B cell (primary cell): Measurements from ENCODE around the gene RAP1GDS1. TPM values are rescaled to one million over a fixed set of nuclear protein-coding genes. Genes with fewer than 3 reads are reported as not detected.

ENCODE experiments used
- ATAC-seq: fragments of 200-7000 bp; cut with Tn5 transposase; one replicate; pipeline ENCODE4 v1.10.0; 2021; ENCODE audit warnings: low read depth, mild to moderate bottlenecking, moderate number of reproducible peaks, moderate library complexity
- CTCF ChIA-PET: fragments of 350-600 bp; sonication (Branson Sonifier 250); formaldehyde crosslinking; loops from one replicate; lab custom pipeline; 2021; ENCODE audit warnings: antibody characterized with exemption, inconsistent platforms; lab: Charles Lee
- POLR2A ChIA-PET: fragments of 350-600 bp; sonication (Branson Sonifier 250); formaldehyde crosslinking; loops from one replicate; lab custom pipeline; 2021; ENCODE audit warnings: antibody characterized with exemption; lab: Charles Lee
- DNase-seq: peaks from one replicate; pipeline ENCODE4 v3.0.0; 2013
- H2AFZ ChIP-seq: 2 replicates; pipeline ENCODE4 v1.6.1; 2012; ENCODE audit warnings: mild to moderate bottlenecking, low read depth, low read length; ENCODE audit not compliant: insufficient read depth, poor library complexity, severe bottlenecking
- H3K27ac ChIP-seq, 2 donors: 1 replicate in 1 of 2; 2 replicates in 1 of 2; pipeline ENCODE4 v1.5.1; 2012 to 2013; ENCODE audit warnings: low read length in 2 of 2, mild to moderate bottlenecking in 2 of 2, moderate library complexity in 1 of 2
- H3K27me3 ChIP-seq, 4 experiments: fragments of 200-600 bp in 1 of 4; sonication (generic) in 1 of 4; replicated peaks in 1 of 4; 1 replicate in 2 of 4; 2 replicates in 2 of 4; pipeline versions ENCODE4 v1.6.1 to v1.7.0; 2013 to 2016; ENCODE audit warnings: low read length in 3 of 4, mild to moderate bottlenecking in 2 of 4, mixed read lengths in 1 of 4, moderate library complexity in 1 of 4; ENCODE audit not compliant: insufficient read depth in 4 of 4, control insufficient read depth in 3 of 4; ENCODE audit errors: control extremely low read depth in 1 of 4
- H3K36me3 ChIP-seq, 2 experiments: replicated peaks in 1 of 2; 1 replicate in 1 of 2; 2 replicates in 1 of 2; pipeline versions ENCODE4 v1.6.1 to v1.7.1; 2013; ENCODE audit warnings: low read length in 1 of 2; ENCODE audit not compliant: insufficient read depth in 2 of 2, control insufficient read depth in 1 of 2; ENCODE audit errors: control extremely low read depth in 1 of 2, extremely low read depth in 1 of 2
- H3K4me1 ChIP-seq, 2 donors: fragments of 200-600 bp in 1 of 2; sonication (generic) in 1 of 2; 1 replicate in 1 of 2; 2 replicates in 1 of 2; pipeline versions ENCODE4 v1.5.1 to v1.6.1; 2013 to 2017; ENCODE audit warnings: low read length in 2 of 2; ENCODE audit not compliant: control insufficient read depth in 2 of 2, insufficient read depth in 2 of 2
- H3K4me2 ChIP-seq: replicated peaks from 2 replicates; pipeline ENCODE3; 2012; ENCODE audit warnings: mild to moderate bottlenecking, low read depth, low read length; ENCODE audit not compliant: poor library complexity, severe bottlenecking
- H3K4me3 ChIP-seq, 5 experiments: fragments of 200-600 bp in 1 of 5; sonication (generic) in 1 of 5; 1 replicate in 3 of 5; 2 replicates in 2 of 5; pipeline versions ENCODE4 v1.5.1 to v1.7.0; 2011 to 2016; ENCODE audit warnings: low read length in 4 of 5, mild to moderate bottlenecking in 4 of 5, low read depth in 2 of 5, control low read depth in 1 of 5, moderate library complexity in 1 of 5; ENCODE audit not compliant: insufficient read depth in 1 of 5; ENCODE audit errors: control extremely low read depth in 1 of 5, extremely low read depth in 1 of 5
- H3K79me2 ChIP-seq: fragments of 200-600 bp; sonication (generic); one replicate; pipeline ENCODE4 v1.6.0; 2016; ENCODE audit warnings: low read length; ENCODE audit not compliant: control insufficient read depth, insufficient read depth
- H3K9ac ChIP-seq: fragments of 200-600 bp; sonication (generic); 2 replicates; pipeline ENCODE4 v1.6.1; 2017; ENCODE audit warnings: mild to moderate bottlenecking, low read length, moderate library complexity
- H3K9me3 ChIP-seq, 3 donors: one replicate each; pipeline versions ENCODE4 v1.6.1 to v1.7.1; 2013; ENCODE audit warnings: low read length in 2 of 3; ENCODE audit not compliant: control insufficient read depth in 2 of 3, insufficient read depth in 1 of 3; ENCODE audit errors: control extremely low read depth in 1 of 3
- H4K20me1 ChIP-seq: 2 replicates; pipeline ENCODE4 v1.6.0; 2012; ENCODE audit warnings: mild to moderate bottlenecking, low read length; ENCODE audit not compliant: insufficient read depth, control insufficient read depth, poor library complexity, severe bottlenecking
- H3K27ac Mint-ChIP-seq: one replicate; pipeline ENCODE4 v1.8.0; 2021; ENCODE audit warnings: mixed read lengths
- H3K27me3 Mint-ChIP-seq: one replicate; pipeline ENCODE4 v1.8.0; 2021; ENCODE audit warnings: mixed read lengths
- H3K4me1 Mint-ChIP-seq: one replicate; pipeline ENCODE4 v1.8.0; 2021; ENCODE audit warnings: mixed read lengths
- H3K4me3 Mint-ChIP-seq: one replicate; pipeline ENCODE4 v1.8.0; 2021; ENCODE audit warnings: mixed read lengths
- H3K9me3 Mint-ChIP-seq: one replicate; pipeline ENCODE4 v1.8.0; 2022; ENCODE audit warnings: mixed read lengths; ENCODE audit not compliant: insufficient read depth
- CTCF ChIP-seq: fragments of 200-600 bp; IDR thresholded peaks from one replicate; pipeline ENCODE4 v1.8.0; 2022; ENCODE audit warnings: antibody characterized with exemption, mild to moderate bottlenecking
- EZH2 ChIP-seq: IDR thresholded peaks from 2 replicates; pipeline ENCODE4 v1.6.1; 2012; ENCODE audit warnings: borderline replicate concordance, low read depth, mild to moderate bottlenecking, moderate library complexity, low read length; ENCODE audit not compliant: insufficient read depth, poor library complexity, severe bottlenecking
- WGBS: methylation state at CpG from one replicate; pipeline ENCODE4 v1.1.5; 2013; ENCODE audit warnings: missing lambda C conversion rate; ENCODE audit not compliant: insufficient coverage; 5-methylcytosine and 5-hydroxymethylcytosine counted together
- intact Hi-C: fragments of 100-400 bp; cut with micrococcal nuclease; formaldehyde crosslinking; loops from one replicate; pipeline ENCODE4 v1.10.0; 2022
- polyA plus RNA-seq: library from polyadenylated mRNA; depleted of rRNA; stranded (reverse); fragments of >200 nt; gene quantifications from 2 replicates; pipeline ENCODE4 v1.2.3, GENCODE V29; 2012
- total RNA-seq, 2 donors: library from RNA; stranded (reverse); fragments of 120-200 nt in 1 of 2; gene quantifications; 1 replicate in 1 of 2; 2 replicates in 1 of 2; pipeline versions ENCODE4 v1.2.3 to v1.2.4, GENCODE V29; 2013 to 2022

The RAP1GDS1 gene
- total and polyA plus RNA-seq, 2 donors (not counting 1 experiment from before 2014, with no cell fraction given): 23.6 to 66.3 TPM

DNA sequence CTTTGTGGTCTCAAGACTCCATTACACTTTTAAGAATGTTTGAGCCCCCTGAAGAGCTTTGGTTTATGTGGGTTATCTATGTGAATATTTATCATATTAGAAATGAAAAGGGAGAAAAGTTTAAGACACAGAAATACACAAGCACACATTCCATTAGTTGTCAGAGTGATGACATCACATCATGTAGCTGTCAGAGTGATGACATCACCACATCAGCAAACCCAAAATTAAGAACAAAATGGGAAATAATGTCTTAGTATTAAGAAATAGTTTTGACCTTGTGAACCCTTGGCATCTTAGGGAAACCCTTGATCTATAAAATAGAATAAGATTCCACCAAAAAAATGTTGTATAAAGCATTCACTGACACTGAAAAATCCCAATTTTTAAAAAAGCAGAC is 201.3 kb downstream of the RAP1GDS1 start:
- Histone ChIP-seq H2AFZ (no peak overlapping the region), H3K27ac (no peak overlapping the region), H3K9ac (no peak overlapping the region), H3K79me2 (no peaks in the 10 kb centered on the region), H3K27me3 (no peaks in the 10 kb centered on the region), H3K9me3 (peaks cover 0 to 4% (median 2%) of the 10 kb centered on the region in 3 donors), H3K4me2 (no peak overlapping the region), H4K20me1 (no peaks in the 10 kb centered on the region), H3K36me3 (no peaks in the 10 kb centered on the region), H3K4me3 (no peak overlapping the region), H3K4me1 (peaks cover 0 to 2% of the 10 kb centered on the region in 2 donors)
- TF ChIP-seq EZH2: no peak
- no peak for TF ChIP-seq CTCF
- Mint-ChIP-seq H3K4me3 (no peak overlapping the region), H3K4me1 (peaks cover 5% of the 10 kb centered on the region), H3K27ac (no peak overlapping the region), H3K27me3 (peaks cover under 1% of the 10 kb centered on the region), H3K9me3 (no peaks in the 10 kb centered on the region)
- intact Hi-C loops: no loop called here
- no peak for DNase-seq
- ChIA-PET POLR2A (no interaction called here), CTCF (no interaction called here)
- no peak for ATAC-seq

GRCh38 chr4:98466868-98467599 is 205.8 kb downstream of the RAP1GDS1 start:
- no peaks in the 10 kb centered on the region for H4K20me1 ChIP-seq
- peaks cover 0 to 3% (median 0%) of the 10 kb centered on the region in 4 experiments for H3K27me3 ChIP-seq
- DNase-seq (no peak), ATAC-seq (no peak)
- H2AFZ ChIP-seq: peak overlapping the region; percentile 79
- intact Hi-C loops: loop anchor here (1.0 to 2.0 kb wide), 5 partner anchors 317 to 996 kb away; no protein-coding TSS in a partner anchor
- peak overlapping the region; percentile 75 for H3K4me2 ChIP-seq
- H3K27me3 Mint-ChIP-seq: peaks cover 4% of the 10 kb centered on the region
- TF ChIP-seq EZH2: no peak
- no peak for TF ChIP-seq CTCF
- POLR2A ChIA-PET: interaction anchor here (0.7 kb wide), 1 partner anchor 465 kb away, joined by 3 read pairs; no protein-coding TSS in a partner anchor
- no peak overlapping the region for H3K27ac Mint-ChIP-seq
- H3K27ac ChIP-seq: no peak overlapping the region
- H3K9ac ChIP-seq: no peak overlapping the region
- no peak overlapping the region for H3K4me3 Mint-ChIP-seq
- CTCF ChIA-PET: interaction anchor here (0.6 to 2.8 kb wide), 45 partner anchors 7 to 996 kb away, joined by 3 to 33 read pairs (median 4); partner anchors contain the start of genes EIF4E, METAP1 and TSPAN5
- peaks cover 8% of the 10 kb centered on the region for H3K4me1 Mint-ChIP-seq
- no peaks in the 10 kb centered on the region for H3K36me3 ChIP-seq
- peaks cover 0 to 2% (median 0%) of the 10 kb centered on the region in 3 donors for H3K9me3 ChIP-seq
- H3K79me2 ChIP-seq: no peaks in the 10 kb centered on the region
- no peak overlapping the region for H3K4me3 ChIP-seq
- peaks cover 6 to 7% of the 10 kb centered on the region in 2 donors for H3K4me1 ChIP-seq
- 57% methylated on average over 8 of the region's 8 CpGs for WGBS
- no peaks in the 10 kb centered on the region for H3K9me3 Mint-ChIP-seq
